ENCODE results near the gene SFMBT2.

The SFMBT2 gene

DNA sequence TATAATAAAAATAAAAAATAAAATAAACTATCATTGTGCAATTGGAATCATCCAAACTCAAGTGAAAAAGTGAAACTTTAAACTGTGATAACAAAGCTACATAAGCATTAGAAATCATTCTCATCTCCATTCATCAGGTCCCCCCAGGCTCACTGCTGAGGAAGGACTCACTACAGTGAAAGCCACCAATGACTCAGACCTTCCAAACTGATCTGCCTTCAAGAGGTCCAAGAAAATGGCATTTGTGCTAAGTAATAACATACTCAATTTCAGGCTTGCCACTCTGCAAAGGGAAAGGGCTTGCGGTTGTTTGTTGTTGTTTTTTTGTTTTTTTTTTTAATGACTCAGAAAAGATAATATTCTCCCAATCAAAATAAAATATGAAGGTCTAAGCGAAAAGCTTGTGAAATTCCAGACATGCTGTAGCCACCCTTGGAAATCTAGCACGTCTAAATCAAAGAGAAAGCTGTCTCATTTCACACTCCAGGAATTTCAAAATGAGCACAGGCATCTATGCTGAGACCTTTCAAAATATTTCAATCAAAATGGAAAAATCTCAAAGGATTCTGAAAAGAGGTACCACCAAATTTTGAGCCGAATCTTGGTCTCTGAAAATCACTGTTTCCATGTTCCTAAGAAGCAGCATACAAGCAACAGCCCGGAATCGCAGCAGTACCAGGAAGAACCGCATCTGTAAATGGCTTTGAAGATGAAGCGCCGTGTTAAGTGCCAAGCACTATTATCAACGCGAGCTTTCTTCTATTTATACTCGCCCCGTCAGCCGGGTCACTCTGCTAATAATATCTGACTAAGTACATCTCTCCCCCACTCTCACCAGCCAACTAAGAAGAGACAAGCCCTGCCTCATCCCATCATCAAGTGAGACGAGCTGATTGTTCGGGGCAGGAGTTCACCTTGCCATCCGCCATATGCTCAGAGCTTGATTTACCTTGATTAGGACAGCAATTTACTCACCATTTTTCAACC, 13.5 kb downstream of the SFMBT2 start:
- TF ChIP-seq, protein P1, sequence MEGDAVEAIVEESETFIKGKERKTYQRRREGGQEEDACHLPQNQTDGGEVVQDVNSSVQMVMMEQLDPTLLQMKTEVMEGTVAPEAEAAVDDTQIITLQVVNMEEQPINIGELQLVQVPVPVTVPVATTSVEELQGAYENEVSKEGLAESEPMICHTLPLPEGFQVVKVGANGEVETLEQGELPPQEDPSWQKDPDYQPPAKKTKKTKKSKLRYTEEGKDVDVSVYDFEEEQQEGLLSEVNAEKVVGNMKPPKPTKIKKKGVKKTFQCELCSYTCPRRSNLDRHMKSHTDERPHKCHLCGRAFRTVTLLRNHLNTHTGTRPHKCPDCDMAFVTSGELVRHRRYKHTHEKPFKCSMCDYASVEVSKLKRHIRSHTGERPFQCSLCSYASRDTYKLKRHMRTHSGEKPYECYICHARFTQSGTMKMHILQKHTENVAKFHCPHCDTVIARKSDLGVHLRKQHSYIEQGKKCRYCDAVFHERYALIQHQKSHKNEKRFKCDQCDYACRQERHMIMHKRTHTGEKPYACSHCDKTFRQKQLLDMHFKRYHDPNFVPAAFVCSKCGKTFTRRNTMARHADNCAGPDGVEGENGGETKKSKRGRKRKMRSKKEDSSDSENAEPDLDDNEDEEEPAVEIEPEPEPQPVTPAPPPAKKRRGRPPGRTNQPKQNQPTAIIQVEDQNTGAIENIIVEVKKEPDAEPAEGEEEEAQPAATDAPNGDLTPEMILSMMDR (IDR thresholded peaks at IDR 0.05): no peak

GRCh38 chr10:7391748-7392147, 19.1 kb downstream of the SFMBT2 start:
- TF ChIP-seq, protein P1 (IDR thresholded peaks at IDR 0.05): no peak

DNA sequence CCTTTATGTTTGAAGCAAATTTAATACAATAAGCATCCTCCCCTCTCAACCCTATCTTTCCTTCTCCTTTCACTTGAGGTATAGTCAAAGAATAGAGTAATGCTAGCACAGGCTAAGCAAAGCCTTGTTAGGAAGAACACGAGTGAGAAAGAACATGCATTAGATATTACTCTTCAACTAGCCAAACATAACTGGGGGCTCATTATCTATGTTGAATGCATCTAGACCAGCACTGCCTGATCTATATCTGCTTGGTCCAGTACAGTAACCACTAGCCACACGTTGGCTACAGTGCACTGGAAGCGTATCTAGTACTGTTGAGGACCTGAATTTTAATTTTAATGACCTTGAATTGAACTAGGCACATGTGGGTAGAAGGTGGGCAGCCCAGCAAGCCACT, 21.0 kb downstream of the SFMBT2 start:
- TF ChIP-seq, protein P1 (IDR thresholded peaks at IDR 0.05): no peak

DNA sequence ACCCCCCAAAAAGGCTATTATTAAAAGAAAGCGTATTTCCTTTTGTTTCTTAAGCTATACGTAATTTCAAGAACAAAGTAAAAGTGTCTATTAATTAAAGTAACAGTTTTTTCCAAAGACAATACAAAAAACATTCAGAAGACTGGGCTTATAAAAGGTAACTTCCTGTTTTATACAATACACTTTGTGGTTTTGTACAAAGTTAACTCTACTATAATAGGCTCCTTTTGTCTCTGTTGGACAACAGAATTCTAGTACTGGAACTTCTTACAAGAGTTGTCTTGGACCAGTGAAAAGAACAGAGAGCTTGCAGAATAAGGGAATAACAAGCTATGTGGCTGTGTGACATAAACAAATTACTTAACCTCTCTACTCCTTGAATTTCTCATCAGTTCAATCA, 21.5 kb downstream of the SFMBT2 start:
- TF ChIP-seq, protein P1 (IDR thresholded peaks at IDR 0.05): no peak

DNA sequence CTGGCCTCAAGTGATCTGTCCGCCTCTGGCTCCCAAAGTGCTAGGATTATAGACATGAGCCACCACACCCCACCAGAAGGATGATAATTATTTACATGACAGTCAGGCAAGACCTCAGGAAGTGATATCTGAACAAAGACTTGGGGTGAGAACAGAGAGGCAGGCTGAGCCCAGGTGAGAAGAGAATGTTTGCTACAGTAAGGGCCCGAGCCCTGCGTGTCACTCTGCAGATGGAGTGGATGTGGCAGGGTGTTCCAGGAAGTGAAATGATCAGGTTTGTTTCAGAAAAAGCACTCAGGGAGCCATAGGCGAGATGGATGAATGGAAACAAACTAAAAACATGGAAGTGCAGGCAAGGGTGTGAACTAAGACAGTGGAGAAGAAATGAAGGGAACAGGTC, 22.2 kb downstream of the SFMBT2 start:
- TF ChIP-seq, protein P1 (IDR thresholded peaks at IDR 0.05): no peak

- TF ChIP-seq, protein P1 (IDR thresholded peaks at IDR 0.05): no peak
These were observed 25.7 kb downstream of the SFMBT2 start for GRCh38 chr10:7385114-7385513.

DNA sequence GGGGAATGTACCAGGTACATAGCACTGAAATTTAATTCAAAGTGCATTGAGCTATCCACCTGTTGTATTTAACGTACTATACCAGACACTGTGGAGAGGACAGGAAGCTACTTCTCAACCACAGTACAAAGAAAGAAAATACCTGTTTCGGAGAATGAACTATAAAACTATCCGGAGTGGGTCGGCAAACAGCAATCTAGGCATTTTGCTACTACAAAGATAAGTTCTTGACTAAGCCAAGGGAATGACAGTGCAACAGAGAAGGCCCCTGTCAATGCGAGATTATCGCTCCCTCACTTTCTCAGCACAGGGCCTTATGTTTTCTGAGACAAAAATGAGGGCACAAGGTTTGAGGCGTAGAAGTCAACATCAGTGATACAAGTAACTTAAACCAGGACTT, 27.4 kb downstream of the SFMBT2 start:
- TF ChIP-seq, protein P1 (IDR thresholded peaks at IDR 0.05): no peak

Measured in LNCAP (cell line).